ENCODE measurements around the gene WAC.
"Not testable (repeated sequence)": the region's sequence is repeated elsewhere in the genome, so short reads cannot be mapped to it uniquely, and the experiment has no call there.

WAC gene

GRCh38 chr10:28566458-28567015, 33.6 kb downstream of the WAC start:
- no peak for DNase-seq (ENCODE audit: low read depth)

DNA sequence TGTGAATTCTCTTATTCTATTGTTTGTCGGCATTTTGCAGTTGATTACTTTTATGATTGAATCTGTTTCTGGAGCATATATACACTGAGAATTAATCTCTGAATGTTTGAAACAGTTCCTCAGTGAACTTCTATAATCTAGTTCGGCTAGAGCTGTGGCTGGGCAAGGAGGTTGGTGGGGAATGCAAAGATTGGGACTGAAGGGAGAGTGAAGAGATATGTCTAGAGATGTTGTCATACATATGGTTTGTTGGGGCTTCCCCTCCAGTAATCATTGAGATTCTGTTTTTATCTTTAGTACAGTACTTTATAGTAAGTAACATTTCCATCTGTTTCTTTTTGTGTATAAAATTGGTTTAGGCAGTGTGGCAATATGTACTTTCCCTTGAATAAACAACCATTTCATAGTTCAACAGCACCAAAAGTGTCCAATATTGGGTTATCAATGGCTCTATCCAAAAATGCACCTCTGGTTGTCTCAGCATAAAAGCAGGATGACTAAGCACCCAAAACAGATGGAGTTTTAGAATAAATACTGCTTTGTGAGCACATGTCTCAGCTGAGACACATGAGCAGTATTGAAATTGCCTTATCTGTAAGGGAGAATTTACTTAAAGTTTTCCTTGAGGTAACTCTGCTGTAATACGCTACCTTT, 36.7 kb downstream of the WAC start:
- peak; percentile 34 for DNase-seq (ENCODE audit: low read depth)

DNA sequence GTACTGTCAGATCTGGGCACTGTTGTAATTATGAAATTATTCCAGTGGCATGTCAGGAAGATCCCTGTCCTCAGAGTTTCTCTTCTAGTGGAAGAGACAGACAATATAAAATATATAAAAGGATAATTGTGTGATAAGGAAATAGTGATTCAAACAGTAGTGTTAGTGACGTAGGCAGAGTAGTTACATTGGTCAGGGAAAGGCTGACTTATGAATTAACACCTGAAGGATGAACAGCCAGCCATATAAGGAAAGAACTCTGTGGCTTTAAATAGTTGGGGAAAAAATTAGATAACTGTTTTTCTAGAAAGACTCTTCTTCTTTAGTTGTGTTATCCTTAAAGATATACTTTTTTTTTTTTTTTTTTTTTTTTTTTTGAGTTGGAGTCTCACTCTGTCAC, 37.7 kb downstream of the WAC start:
- DNase-seq (ENCODE audit: low read depth) = no peak

DNA sequence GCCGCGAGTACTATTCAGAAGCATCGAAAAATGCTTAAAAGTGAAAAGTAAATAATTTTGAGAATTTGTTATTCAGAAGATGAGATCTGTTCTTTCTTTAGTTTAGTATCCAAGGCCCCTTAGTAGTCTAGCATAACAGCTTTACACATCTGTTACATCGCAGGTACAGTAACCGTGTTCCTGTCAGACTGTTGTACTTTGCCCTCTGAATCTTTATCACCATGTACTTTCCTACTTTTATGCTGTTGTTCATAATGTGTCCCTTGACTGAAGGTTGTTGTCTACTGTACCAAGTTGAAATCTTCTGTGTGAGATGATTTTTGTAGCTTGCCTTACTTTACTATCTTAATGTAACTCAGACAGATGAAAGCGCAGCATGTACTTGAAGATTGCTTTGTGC, 38.3 kb downstream of the WAC start:
- no peak for DNase-seq (ENCODE audit: low read depth)

DNA sequence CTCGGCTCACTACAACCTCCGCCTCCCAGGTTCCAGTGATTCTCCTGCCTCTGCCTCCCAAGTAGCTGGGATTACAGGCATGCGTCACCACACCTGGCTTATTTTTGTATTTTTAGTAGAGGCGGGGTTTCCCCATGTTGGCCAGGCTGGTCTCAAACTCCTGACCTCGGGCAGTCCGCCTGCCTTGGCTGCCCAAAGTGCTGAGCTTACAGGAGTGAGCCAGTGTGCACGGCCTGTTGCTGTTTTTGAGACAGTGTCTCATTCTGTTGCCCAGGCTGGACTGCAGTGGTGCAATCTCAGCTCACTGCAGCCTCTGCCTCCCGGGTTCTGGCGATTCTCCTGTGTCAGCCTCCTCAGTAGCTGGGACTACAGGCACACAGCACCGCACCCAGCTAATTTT, 41.3 kb downstream of the WAC start:
- not testable (repeated sequence) for DNase-seq (ENCODE audit: low read depth)

DNA sequence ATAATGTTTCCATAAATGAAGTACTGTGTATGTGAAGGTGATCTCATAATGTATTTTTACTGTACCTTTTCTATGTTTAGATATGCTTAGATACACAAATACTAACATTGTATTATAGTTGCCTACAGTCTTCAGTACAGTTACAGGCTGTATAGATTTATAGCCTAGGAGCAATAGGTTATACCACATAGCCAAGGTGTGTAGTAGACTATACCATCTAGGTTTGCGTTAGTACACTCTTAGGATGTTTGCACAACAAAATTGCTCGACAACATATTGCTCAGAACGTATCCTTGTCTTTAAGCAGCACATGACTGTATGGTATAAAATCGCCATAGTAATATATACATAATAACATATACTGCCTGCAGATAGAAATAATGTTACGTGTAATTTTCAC, 42.9 kb downstream of the WAC start:
- DNase-seq (ENCODE audit: low read depth) = no peak

DNA sequence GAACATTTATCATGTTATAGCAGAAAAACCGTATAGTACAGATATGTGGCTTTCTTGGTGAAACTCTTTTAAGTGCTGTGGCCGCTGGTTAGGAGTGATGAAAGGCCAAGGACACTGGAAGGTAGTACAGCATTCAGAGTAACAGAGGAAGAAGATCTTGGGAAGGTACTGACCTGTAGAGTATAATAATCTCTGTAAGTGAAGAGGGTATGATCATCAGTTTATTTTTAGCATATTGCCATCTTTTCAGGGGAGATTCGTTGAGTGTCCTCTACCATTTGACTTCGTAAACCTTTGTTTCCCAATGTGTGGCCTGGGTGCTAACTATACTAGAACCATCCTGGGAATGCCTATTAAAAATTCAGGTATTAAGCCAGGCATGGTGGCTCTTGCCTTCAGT, 44.6 kb downstream of the WAC start:
- DNase-seq (ENCODE audit: low read depth) = no peak

DNA sequence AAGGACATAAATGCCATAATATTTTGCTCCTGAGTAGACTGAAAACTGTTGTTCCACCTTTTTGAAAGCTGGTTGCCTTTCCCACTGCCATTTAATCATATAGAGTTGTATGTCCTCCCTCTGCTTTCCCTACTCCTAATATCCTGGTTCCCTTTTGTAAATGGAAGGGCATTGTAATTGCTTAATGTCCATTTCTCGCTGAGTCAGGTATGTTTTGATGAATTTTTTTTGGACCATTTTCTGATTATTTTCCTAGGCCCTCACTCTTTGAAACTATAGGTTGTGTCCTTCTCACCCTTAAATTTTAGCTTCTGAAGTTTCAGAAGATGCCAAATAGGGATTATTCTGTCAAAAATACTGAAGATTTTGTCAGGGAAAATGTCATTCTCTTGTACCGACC, 45.5 kb downstream of the WAC start:
- DNase-seq (ENCODE audit: low read depth) = no peak

GRCh38 chr10:28580825-28581224, 47.9 kb downstream of the WAC start:
- DNase-seq (ENCODE audit: low read depth) = peak; percentile 23

GRCh38 chr10:28581916-28582315, 49.0 kb downstream of the WAC start:
- no peak for DNase-seq (ENCODE audit: low read depth)

GRCh38 chr10:28585076-28585475, 52.2 kb downstream of the WAC start:
- no peak for DNase-seq (ENCODE audit: low read depth)

DNA sequence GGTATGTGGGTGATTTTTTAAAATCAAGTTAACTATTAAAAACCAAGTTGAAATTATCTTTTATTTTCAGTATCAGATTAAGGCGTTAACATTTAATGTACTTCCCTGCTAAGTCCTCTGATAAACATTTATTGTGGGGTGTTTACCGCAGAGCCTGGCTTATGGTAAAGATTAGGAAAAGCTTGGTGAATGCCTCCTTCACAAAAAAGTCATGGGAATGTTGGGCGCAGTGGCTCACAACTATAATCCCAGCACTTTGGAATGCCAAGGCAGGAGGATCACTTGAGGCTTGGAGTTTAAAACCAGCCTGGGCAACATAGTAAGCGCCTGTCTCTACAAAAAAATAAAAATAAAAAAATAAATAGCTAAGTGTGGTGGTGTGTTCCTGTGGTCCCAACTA, 53.3 kb downstream of the WAC start:
- no peak for DNase-seq (ENCODE audit: low read depth)

DNA sequence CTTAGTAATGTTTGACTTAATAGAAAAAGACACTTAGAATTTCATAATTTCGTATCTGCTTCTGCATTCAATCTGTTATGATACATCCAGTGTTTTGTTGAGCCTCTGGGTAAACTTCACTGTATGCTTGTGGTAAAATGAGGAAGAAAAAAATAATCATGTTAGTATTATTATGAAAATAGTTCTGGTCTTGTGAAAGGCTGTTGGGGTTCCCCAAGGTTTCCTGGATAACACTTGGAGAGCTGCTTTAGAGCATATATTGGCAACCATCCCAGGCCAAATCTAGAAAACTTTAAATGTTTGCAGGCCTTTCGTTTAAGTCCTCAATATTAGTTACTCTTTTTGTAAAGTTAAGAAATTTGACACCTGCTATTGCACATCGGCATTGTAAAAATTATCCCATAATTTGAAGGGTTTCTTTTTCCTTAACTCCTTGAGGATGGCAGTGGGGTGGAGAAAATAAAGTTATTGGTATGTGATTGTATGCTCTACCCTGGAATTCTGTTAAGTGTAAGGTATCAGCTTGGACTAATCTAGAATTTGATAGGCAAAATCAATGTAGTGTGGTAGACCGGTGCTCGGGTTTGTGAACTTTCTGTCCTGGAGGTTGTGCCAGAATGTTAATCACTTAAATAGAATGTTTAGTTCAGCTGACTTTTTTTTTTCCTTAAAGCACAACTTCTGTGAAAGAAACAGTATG, 54.5 kb downstream of the WAC start:
- no peak for DNase-seq (ENCODE audit: low read depth)

GRCh38 chr10:28587970-28588290, 55.0 kb downstream of the WAC start:
- DNase-seq (ENCODE audit: low read depth) = peak; percentile 23

DNA sequence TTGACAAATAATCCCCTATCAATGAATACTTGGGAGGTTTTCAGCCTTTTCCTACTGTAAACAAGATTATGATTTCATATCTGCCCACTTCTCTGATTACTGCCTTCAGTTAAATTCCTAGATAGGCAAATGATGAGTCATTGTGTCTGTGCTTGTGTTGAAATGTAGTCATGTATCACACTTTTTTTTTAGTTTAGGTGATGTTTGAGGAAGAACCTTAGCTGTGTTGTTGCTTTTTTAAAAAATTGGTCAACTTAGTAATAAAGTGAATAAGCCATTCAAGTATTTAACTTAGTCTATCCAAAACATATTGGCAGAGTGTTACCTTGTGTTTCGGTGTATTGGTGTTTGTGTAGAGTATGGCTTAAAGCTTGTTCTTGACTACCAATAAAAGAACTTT, 60.0 kb downstream of the WAC start:
- DNase-seq (ENCODE audit: low read depth) = peak; percentile 89

- no peak for DNase-seq (ENCODE audit: low read depth)
These were observed 60.9 kb downstream of the WAC start for GRCh38 chr10:28593811-28594210.

DNA sequence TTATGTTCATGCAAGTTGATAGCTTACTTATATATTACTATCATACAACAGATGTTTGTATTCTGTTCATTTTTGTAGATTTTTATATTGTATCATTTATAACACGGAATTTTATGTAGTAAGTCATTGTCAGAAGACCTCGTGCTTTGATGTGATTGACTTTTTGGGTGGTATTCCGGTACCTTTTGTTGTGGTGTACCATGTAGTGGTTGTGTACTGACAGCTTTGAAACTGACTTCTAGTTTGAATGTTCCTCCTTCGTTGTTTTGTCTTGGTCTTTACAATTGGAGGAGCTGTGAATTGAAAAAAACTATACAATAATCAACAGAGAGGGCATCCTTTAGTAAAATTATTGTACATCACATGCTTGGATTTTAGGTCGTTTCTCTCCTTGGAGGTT, 61.5 kb downstream of the WAC start:
- no peak for DNase-seq (ENCODE audit: low read depth)

DNA sequence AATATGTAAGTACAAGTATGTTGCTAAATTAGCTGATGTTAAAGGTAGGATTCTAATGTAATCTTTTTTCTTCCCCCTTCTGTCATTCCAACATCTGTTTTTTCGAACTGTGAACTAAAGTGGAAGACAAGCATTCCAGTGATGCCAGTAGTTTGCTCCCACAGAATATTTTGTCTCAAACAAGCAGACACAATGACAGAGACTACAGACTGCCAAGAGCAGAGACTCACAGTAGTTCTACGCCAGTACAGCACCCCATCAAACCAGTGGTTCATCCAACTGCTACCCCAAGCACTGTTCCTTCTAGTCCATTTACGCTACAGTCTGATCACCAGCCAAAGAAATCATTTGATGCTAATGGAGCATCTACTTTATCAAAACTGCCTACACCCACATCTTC, 62.7 kb downstream of the WAC start:
- no peak for DNase-seq (ENCODE audit: low read depth)

- DNase-seq (ENCODE audit: low read depth) = peak; percentile 15
These were observed 67.1 kb downstream of the WAC start for GRCh38 chr10:28600056-28600455.

- DNase-seq (ENCODE audit: low read depth) = no peak
These were observed 68.1 kb downstream of the WAC start for GRCh38 chr10:28601012-28601411.

- DNase-seq (ENCODE audit: low read depth) = no peak
These were observed 71.9 kb downstream of the WAC start for GRCh38 chr10:28604567-28605536.

- DNase-seq (ENCODE audit: low read depth) = no peak
These were observed 73.7 kb downstream of the WAC start for GRCh38 chr10:28606568-28606967.

GRCh38 chr10:28609636-28610035, 76.7 kb downstream of the WAC start:
- DNase-seq (ENCODE audit: low read depth) = not testable (repeated sequence)
